HG03095 (cell line): Measurements from ENCODE around the gene MMP23B.
A peak's percentile ranks its signal among the peaks of the same experiment; 100 is the strongest.
"Not testable (repeated sequence)": the region's sequence is repeated elsewhere in the genome, so short reads cannot be mapped to it uniquely, and the experiment has no call there.

Experiments used
- ATAC-seq: cut with Tn5 transposase; IDR thresholded peaks from one replicate; pipeline ENCODE4 v1.9.1; 2021; ENCODE audit warnings: moderate library complexity; ENCODE audit not compliant: unreplicated experiment

The MMP23B gene

GRCh38 chr1:1664318-1664717, 32.3 kb downstream of the MMP23B start:
- not testable (repeated sequence) for ATAC-seq

- ATAC-seq: no peak
Measured at GRCh38 chr1:1664941-1665814, 33.2 kb downstream of the MMP23B start.

- ATAC-seq: no peak
Measured at GRCh38 chr1:1665815-1666251, 33.9 kb downstream of the MMP23B start.

- no peak for ATAC-seq
Measured at GRCh38 chr1:1666526-1666925, 34.6 kb downstream of the MMP23B start.

- no peak for ATAC-seq
Measured at GRCh38 chr1:1669468-1670440, 37.8 kb downstream of the MMP23B start.

- no peak for ATAC-seq
Measured at GRCh38 chr1:1670866-1671265, 38.9 kb downstream of the MMP23B start.

- no peak for ATAC-seq
Measured at GRCh38 chr1:1671365-1672119, 39.6 kb downstream of the MMP23B start.

GRCh38 chr1:1672181-1672965, 40.4 kb downstream of the MMP23B start:
- ATAC-seq: no peak

GRCh38 chr1:1674806-1675205, 42.8 kb downstream of the MMP23B start:
- not testable (repeated sequence) for ATAC-seq

- ATAC-seq: not testable (repeated sequence)
Measured at GRCh38 chr1:1675218-1675617, 43.2 kb downstream of the MMP23B start.

- not testable (repeated sequence) for ATAC-seq
Measured at GRCh38 chr1:1676087-1676486, 44.1 kb downstream of the MMP23B start.

- ATAC-seq: peak; percentile 67
Measured at GRCh38 chr1:1677718-1678580, 46.0 kb downstream of the MMP23B start.

GRCh38 chr1:1678581-1679380, 46.8 kb downstream of the MMP23B start:
- ATAC-seq: no peak

- ATAC-seq: no peak
Measured at GRCh38 chr1:1680031-1680911, 48.3 kb downstream of the MMP23B start.

- no peak for ATAC-seq
Measured at GRCh38 chr1:1680912-1681273, 48.9 kb downstream of the MMP23B start.

GRCh38 chr1:1683104-1683905, 51.3 kb downstream of the MMP23B start:
- no peak for ATAC-seq
